Uterus (tissue), 2 donors: ENCODE results near the gene CAMTA1.

Source experiments
- CTCF ChIP-seq, 4 experiments: fragments of 200-600 bp in 2 of 4; fragments of 450-650 bp in 2 of 4; sonication (generic) in 2 of 4; IDR thresholded peaks; one replicate each; pipeline ENCODE4 v1.5.1; 2016 to 2019; ENCODE audit warnings: antibody characterized with exemption in 4 of 4, mild to moderate bottlenecking in 2 of 4, moderate library complexity in 1 of 4
- POLR2A ChIP-seq, 2 donors: fragments of 450-650 bp; IDR thresholded peaks; one replicate each; pipeline ENCODE4 v1.6.1; 2016; ENCODE audit warnings: antibody characterized with exemption in 2 of 2, mild to moderate bottlenecking in 1 of 2, moderate library complexity in 1 of 2

DNA sequence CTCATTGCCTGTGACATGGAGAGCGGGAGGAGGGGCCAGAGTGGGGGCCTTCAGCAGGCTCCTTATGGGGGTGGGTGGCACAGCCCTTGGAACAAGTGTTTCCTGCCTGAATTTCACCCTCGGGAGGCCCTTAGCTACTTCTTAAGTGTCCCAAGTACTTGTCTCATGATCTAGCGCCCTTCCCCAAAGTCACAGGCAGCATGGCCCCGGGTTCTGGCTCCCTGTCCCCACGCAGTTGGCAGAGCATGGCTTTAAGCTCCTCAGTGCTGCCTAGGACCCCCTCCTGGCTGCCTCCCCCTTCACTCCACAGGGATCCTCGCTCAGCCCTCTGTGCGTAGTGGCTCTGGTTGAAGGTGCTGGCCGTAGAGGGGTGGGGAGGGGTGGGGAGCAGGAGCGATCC, 197.2 kb downstream of the CAMTA1 start:
- TF ChIP-seq CTCF (IDR thresholded peaks at IDR 0.05) (no peak), POLR2A (IDR thresholded peaks at IDR 0.05) (no peak)
